22Rv1 (cell line): ENCODE data around the gene RAB11FIP5.

ENCODE experiments used
- CTCF ChIP-seq: fragments of 450-650 bp; IDR thresholded peaks from 2 replicates; pipeline ENCODE4 v1.5.1; 2017; ENCODE audit warnings: mild to moderate bottlenecking
- ZFX ChIP-seq: fragments of 450-650 bp; IDR thresholded peaks from 2 replicates; pipeline ENCODE4 v1.6.1; 2017; ENCODE audit warnings: antibody characterized with exemption, borderline replicate concordance

GRCh38 chr2:73072416-73072815, 40.3 kb downstream of the RAB11FIP5 start:
- TF ChIP-seq CTCF (no peak), ZFX (no peak)
